HepG2 (cell line): ENCODE data around the gene RRP12. TPM values are rescaled to one million over a fixed set of nuclear protein-coding genes. Genes with fewer than 3 reads are reported as not detected.

ENCODE experiments used
- ATF4 ChIP-seq, 2 experiments: fragments of 450-650 bp in 1 of 2; sonication (generic) in 1 of 2; formaldehyde crosslinking; IDR thresholded peaks; 2 replicates each; pipeline versions ENCODE4 v1.5.0 to v1.8.0; 2020 to 2022; ENCODE audit warnings: mild to moderate bottlenecking in 1 of 2, missing genetic modification reagents in 1 of 2
- ATF7 ChIP-seq, 2 experiments: fragments of 450-650 bp in 1 of 2; sonication (generic) in 1 of 2; formaldehyde crosslinking in 1 of 2; IDR thresholded peaks; 2 replicates each; pipeline versions ENCODE4 v1.4.0 to v1.6.1; 2016 to 2020; ENCODE audit warnings: antibody characterized with exemption in 1 of 2, mild to moderate bottlenecking in 1 of 2, missing genetic modification reagents in 1 of 2
- CTCF ChIP-seq: sonication (generic); formaldehyde crosslinking; IDR thresholded peaks from 2 replicates; pipeline ENCODE4 v1.5.0; 2020; ENCODE audit warnings: mild to moderate bottlenecking, missing genetic modification reagents, moderate library complexity
- ELK4 ChIP-seq: sonication (generic); formaldehyde crosslinking; IDR thresholded peaks from 2 replicates; pipeline ENCODE4 v1.9.0; 2021; ENCODE audit warnings: missing genetic modification reagents, borderline replicate concordance
- ERF ChIP-seq: IDR thresholded peaks from 2 replicates; pipeline ENCODE4 v1.6.1; 2018; ENCODE audit warnings: missing biosample characterization, missing genetic modification reagents
- GATAD2A ChIP-seq: IDR thresholded peaks from 2 replicates; pipeline ENCODE4 v1.6.1; 2016
- HOXA5 ChIP-seq: sonication (generic); formaldehyde crosslinking; IDR thresholded peaks from 2 replicates; pipeline ENCODE4 v1.4.0; 2020; ENCODE audit warnings: missing genetic modification reagents
- NFYB ChIP-seq: sonication (generic); formaldehyde crosslinking; IDR thresholded peaks from 2 replicates; pipeline ENCODE4 v1.4.0; 2020; ENCODE audit warnings: missing genetic modification reagents
- SMAD3 ChIP-seq: sonication (generic); formaldehyde crosslinking; IDR thresholded peaks from 2 replicates; pipeline ENCODE4 v1.4.0; 2020; ENCODE audit warnings: missing genetic modification reagents
- TFDP1 ChIP-seq: IDR thresholded peaks from 2 replicates; pipeline ENCODE4 v1.6.1; 2016; ENCODE audit warnings: missing compliant biosample characterization, missing genetic modification reagents, borderline replicate concordance
- YY1 ChIP-seq: IDR thresholded peaks from 2 replicates; pipeline ENCODE4 v1.6.1; 2011; ENCODE audit warnings: low read length, low read depth, moderate library complexity, mild to moderate bottlenecking; ENCODE audit not compliant: insufficient read depth, insufficient replicate concordance
- ZBTB43 ChIP-seq: sonication (generic); formaldehyde crosslinking; conservative IDR thresholded peaks from 2 replicates; pipeline ENCODE4 v1.4.0; 2020; ENCODE audit warnings: missing genetic modification reagents
- ZFP1 ChIP-seq: IDR thresholded peaks from 2 replicates; pipeline ENCODE4 v1.6.1; 2016
- ZNF280D ChIP-seq: sonication (generic); formaldehyde crosslinking; IDR thresholded peaks from 2 replicates; pipeline ENCODE4 v1.5.1; 2020; ENCODE audit warnings: mild to moderate bottlenecking, missing genetic modification reagents
- ZNF451 ChIP-seq: sonication (generic); formaldehyde crosslinking; IDR thresholded peaks from 2 replicates; pipeline ENCODE4 v1.5.0; 2020; ENCODE audit warnings: mild to moderate bottlenecking, missing genetic modification reagents
- ZNF710 ChIP-seq: sonication (generic); formaldehyde crosslinking; IDR thresholded peaks from 2 replicates; pipeline ENCODE4 v1.5.0; 2020; ENCODE audit warnings: mild to moderate bottlenecking, missing genetic modification reagents, borderline replicate concordance
- polyA plus RNA-seq, 8 experiments: library from polyadenylated mRNA; depleted of rRNA in 3 of 8; stranded (reverse) in 7 of 8; unstranded in 1 of 8; fragments of >200 nt; fragmentation: Illumina TruSeq in 4 of 8; extraction: Trizol in 4 of 8; gene quantifications; 2 replicates each; pipeline versions ENCODE4 v1.2.1 to v1.2.3, GENCODE V29; 2011 to 2016; ENCODE audit warnings: low read depth in 4 of 8, missing spikeins in 1 of 8, mixed read lengths in 1 of 8; ENCODE audit not compliant: insufficient read depth in 1 of 8
- total RNA-seq, 5 experiments: library from RNA; depleted of rRNA; stranded (reverse); fragments of >200 nt; fragmentation: Illumina TruSeq; extraction: Trizol; gene quantifications; 2 replicates each; pipeline ENCODE4 v1.2.3, GENCODE V29; 2016; ENCODE audit warnings: low read depth in 1 of 5

The RRP12 gene
- total and polyA plus RNA-seq, 2 of the 13 experiments (the other 11 are each of a cell fraction or from before 2014, with no cell fraction given): 13.2 to 39.4 TPM

- TF ChIP-seq YY1 (no peak), ATF7 (IDR thresholded peaks at IDR 0.05) (no peak), ATF7 (CRISPR knock-in tag; IDR thresholded peaks at IDR 0.05) (no peak), ELK4 (CRISPR knock-in tag) (no peak), ZFP1 (CRISPR knock-in tag) (no peak), ZBTB43 (no peak), ZNF280D (CRISPR knock-in tag) (no peak), TFDP1 (CRISPR knock-in tag) (peak; percentile 59; the same call in 1 of the 2 replicates), ATF4 (CRISPR knock-in tag; IDR thresholded peaks at IDR 0.05) (no peak), ZNF451 (CRISPR knock-in tag) (no peak), NFYB (CRISPR knock-in tag) (no peak), HOXA5 (CRISPR knock-in tag) (no peak), ERF (CRISPR knock-in tag) (0 out of 2 replicates have a peak, but pooled peaks have one; percentile 31), GATAD2A (CRISPR knock-in tag) (peak; percentile 13; the same call in 1 of the 2 replicates), SMAD3 (CRISPR knock-in tag) (peak; percentile 30; the same call in 1 of the 2 replicates), CTCF (peak; percentile 56), ZNF710 (CRISPR knock-in tag) (no peak)
These were observed 81.3 kb downstream of the RRP12 start (continued) for GRCh38 chr10:97319671-97320479.
